Anterior cingulate cortex (tissue), 58 donors: Measurements from ENCODE around the gene PLPPR3.
"Not testable (repeated sequence)": the region's sequence is repeated elsewhere in the genome, so short reads cannot be mapped to it uniquely, and the experiment has no call there.

Experiments used
- DNase-seq, 58 donors: peaks; one replicate each; lab custom pipeline; 2025; lab: John Stamatoyannopoulos, UW

Gene PLPPR3

DNA sequence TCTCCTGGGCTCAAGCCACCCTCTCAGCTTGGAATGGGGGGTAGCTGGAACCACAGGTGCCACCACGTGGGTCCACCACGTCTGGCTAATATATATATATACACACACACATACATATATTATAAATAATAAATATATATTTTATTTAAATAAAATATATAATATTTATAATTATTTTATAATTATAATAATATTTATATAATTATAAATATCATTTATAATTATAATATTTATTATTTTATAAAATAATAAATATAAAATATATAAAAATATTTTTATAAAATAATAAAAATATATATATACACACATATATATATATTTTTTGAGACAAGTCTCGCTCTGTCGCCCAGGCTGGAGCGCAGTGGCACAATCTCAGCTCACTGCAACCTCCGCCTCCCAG, 32.8 kb upstream of the PLPPR3 start:
- DNase-seq = no peak

DNA sequence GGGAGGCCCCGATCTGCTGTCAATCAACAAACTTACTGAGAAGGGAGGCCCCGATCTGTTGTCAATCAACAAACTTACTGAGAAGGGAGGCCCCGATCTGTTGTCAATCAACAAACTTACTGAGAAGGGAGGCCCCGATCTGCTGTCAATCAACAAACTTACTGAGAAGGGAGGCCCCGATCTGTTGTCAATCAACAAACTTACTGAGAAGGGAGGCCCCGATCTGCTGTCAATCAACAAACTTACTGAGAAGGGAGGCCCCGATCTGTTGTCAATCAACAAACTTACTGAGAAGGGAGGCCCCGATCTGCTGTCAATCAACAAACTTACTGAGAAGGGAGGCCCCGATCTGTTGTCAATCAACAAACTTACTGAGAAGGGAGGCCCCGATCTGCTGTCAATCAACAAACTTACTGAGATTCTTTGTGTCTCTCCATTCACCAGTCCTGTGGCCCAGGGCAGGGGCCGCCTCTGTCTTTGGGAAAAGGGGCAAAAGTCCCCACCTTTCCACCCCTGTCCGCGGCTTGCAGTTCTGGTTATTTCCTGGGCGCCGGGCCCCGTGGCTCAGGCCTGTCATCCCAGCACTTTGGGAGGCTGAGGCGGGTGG, 32.0 kb upstream of the PLPPR3 start:
- DNase-seq = not testable (repeated sequence)

DNA sequence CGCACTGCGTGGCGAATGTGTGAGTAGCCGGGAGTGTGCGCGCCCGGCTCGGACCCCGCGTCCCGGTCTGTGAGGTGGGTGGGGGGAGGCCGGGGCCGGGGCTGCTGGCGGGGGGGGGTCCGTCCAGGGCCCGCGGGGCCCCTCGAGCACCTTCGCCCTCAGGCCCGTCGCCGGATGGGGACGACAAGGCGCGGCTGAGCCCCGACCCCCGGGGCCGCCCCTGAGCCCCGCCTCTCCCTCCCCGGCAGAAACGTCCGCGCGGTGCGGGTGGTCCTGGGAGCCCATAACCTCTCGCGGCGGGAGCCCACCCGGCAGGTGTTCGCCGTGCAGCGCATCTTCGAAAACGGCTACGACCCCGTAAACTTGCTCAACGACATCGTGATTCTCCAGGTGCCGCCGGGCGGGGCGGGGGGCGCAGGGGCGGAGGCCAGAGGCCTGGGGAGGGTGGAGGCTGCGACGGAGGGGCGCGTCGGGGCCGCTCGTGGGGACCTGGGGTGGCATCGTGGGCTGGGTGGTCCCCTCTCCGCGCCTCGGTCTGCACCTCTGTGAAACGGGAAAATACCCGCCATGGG, 31.3 kb upstream of the PLPPR3 start:
- no peak for DNase-seq

DNA sequence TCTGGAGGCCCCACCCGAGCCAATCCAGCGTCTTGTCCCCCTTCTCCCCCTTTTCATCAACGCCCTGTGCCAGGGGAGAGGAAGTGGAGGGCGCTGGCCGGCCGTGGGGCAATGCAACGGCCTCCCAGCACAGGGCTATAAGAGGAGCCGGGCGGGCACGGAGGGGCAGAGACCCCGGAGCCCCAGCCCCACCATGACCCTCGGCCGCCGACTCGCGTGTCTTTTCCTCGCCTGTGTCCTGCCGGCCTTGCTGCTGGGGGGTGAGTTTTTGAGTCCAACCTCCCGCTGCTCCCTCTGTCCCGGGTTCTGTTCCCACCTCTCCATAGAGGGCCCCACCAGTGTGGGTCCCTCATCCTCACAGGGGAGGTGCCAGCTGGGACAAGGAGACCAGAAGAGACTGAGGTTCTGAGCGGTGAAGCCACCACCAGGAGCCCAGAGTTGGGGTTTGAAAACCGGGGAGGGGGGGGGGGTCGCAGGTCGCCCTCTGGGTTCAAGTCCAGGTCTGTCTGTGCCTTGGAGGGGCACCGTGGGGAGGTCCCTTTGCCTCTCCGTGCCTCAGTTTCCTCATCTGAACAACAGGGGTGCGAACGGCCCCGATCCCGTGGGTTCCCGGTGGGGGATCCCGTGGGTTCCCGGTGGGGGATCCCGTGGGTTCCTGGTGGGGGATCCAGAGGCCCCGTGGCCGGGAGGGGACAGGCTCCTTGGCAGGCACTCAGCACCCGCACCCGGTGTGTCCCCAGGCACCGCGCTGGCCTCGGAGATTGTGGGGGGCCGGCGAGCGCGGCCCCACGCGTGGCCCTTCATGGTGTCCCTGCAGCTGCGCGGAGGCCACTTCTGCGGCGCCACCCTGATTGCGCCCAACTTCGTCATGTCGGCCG, 30.6 kb upstream of the PLPPR3 start, which contains the start of gene ELANE:
ELANE (plus strand) TSS at position 168 of the 878 bp plus-strand sequence; CDS start at position 194, 26 bp downstream.
- no peak for DNase-seq

DNA sequence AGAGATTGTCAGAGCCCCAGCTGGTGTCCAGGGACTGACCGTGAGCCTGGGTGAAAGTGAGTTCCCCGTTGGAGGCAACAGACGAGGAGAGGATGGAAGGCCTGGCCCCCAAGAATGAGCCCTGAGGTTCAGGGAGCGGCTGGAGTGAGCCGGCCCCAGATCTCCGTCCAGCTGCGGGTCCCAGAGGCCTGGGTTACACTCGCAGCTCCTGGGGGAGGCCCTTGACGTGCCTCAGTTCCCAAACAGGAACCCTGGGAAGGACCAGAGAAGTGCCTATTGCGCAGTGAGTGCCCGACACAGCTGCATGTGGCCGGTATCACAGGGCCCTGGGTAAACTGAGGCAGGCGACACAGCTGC, 29.2 kb upstream of the PLPPR3 start:
- no peak for DNase-seq

DNA sequence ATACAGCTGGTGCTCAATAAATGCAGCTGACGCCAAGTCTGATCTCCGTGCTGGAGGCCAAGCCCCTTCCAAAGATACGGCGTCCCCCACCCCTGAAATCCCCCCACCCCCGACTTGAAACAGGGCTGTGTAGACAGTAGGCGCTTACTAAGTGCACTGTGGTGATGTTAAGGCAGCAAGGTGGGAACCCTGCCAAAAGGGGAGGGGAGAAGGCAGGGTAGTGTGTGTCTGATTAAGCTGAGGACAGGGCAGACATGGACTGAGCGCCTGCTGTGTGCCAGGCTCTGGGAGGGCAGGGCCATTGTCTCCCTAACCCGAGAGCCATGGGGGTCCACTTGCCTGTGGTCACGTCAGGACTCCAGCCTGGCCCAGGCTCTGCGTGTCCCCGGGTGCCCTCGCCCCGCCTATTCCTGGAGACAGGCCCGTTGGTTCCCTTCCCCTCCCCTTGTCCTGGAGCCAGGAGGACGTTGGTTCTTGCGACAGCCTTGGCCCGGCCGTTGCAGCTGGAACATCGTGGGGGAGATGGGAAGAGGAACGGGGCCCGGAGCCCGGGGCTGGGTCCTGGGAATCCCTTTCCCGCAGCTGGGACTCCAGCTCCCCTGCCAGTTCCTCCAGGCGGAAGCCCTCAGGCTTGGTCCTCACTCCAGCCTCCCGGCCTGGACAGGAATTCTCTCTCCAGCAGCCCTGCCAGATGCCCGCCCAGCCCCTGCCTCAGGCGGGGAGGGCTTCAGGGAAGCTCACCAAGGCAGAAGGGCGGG, 28.6 kb upstream of the PLPPR3 start:
- DNase-seq = peak in 25 of 58 donors; percentile 8 to 78 (median 25)

DNA sequence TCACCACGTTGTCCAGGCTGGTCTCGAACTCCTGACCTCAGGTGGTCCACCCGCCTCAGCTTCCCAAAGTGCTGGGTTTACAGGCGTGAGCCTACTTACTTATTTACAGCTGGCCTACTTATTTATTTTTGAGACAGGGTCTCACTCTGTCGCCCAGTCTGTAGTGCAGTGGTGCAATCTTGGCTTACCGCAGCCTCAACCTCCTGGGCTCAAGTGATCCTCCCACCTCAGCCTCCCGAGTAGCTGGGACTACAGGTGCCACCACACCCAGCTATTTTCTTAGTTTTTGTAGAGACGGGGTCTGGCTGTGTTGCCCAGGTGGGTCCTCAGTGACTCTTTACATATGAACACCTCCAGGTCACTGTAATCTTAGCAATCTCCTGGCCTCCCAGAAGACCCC, 27.4 kb upstream of the PLPPR3 start:
- DNase-seq = not testable (repeated sequence)

DNA sequence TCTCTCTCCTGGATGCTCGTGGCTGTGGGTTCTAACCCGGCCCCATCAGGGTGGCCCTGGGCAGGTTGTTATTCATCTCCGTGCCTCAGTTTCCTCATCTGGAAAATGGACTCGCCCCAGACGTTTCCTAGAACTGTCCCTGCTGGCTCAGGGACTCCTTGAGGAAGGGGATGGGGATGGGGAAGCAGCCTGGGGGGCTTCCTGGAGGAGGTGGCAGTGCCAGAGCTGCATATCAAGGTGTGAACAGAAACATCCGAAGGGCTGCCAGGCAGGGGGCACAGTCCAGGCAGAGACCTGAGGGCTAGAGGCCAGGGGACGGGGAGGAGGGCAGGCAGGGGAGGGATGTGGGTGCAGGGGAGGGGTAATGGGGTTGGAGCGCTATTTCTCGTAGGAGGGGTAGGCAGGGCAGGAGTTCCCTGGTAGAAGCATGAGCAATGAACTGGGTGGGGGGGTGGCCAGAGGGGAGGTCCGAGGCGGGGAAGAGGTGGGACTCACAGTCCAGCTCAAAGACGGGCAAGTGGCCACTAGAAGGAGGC, 26.7 kb upstream of the PLPPR3 start:
- DNase-seq = no peak

DNA sequence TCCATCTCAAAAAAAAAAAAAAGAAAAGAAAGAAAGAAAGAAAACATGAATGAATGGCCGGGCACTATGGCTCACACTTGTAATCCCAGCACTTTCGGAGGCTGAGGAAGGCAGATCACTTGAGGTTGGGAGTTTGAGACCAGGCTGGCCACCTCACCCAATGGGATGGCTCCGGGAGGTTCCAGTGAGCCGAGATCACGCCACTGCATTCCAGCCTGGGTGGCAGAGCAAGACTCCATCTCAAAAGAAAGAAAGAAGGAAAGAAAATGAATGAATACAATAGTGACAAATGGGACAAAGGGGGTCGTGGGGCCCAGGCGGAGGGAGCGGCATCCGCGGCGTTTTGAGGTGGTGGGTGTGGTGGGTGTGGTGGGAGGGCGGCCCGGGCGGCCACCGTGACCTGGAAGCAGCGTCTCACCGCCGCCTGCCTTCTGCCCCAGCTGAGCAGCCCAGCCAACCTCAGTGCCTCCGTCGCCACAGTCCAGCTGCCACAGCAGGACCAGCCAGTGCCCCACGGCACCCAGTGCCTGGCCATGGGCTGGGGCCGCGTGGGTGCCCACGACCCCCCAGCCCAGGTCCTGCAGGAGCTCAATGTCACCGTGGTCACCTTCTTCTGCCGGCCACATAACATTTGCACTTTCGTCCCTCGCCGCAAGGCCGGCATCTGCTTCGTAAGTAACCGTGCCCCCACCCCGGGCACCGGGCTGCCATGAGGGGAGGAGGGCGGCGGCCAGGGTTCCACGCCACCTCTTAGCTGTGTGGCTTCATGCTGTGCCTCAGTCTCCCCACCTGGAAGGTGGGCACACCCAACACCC, 24.2 kb upstream of the PLPPR3 start:
- DNase-seq = no peak

DNA sequence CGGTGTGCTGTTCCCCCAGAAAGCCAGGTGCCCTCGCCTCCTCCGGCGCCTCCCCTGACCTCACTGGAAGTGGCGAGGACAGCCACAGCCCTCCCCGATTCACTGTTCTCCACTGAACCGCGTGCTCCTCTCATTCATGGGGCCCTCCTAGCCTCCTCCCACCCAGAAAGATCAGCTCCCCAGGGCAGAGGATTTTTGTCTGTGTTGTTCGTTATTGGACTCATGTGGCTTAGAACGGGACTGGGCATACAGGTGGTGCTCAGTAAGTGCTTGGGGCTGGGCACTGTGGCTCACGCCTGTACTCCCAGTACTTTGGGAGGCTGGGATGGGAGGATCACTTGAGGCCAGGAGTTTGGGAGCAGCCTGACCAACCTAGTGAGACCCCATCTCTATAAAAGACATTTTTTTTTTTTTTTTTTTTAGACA, 22.8 kb upstream of the PLPPR3 start:
- no peak for DNase-seq

DNA sequence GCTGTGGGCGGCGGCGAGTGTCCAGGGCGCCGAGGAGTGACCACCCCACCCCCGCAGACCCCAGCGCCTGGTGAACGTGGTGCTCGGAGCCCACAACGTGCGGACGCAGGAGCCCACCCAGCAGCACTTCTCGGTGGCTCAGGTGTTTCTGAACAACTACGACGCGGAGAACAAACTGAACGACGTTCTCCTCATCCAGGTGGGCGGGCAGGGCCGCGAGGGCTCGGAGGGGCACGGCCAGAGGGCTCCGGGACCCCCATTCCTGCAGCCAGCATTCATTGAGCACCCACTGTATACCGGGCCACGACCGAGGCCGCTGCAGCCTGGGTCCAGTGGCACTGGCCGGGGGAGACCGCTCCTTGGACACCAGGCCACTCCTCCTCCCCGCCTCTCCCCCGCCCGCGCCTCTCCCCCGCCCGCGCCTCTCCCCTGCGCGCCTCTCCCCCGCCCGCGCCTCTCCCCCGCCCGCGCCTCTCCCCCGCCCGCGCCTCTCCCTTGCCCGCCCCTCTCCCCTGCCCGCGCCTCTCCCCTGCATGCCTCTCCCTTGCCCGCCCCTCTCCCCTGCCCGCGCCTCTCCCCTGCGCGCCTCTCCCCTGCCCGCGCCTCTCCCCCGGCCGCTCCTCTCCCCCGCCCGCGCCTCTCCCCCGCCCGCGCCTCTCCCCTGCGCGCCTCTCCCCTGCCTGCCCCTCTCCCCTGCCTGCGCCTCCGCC, 22.2 kb upstream of the PLPPR3 start:
- DNase-seq = no peak

DNA sequence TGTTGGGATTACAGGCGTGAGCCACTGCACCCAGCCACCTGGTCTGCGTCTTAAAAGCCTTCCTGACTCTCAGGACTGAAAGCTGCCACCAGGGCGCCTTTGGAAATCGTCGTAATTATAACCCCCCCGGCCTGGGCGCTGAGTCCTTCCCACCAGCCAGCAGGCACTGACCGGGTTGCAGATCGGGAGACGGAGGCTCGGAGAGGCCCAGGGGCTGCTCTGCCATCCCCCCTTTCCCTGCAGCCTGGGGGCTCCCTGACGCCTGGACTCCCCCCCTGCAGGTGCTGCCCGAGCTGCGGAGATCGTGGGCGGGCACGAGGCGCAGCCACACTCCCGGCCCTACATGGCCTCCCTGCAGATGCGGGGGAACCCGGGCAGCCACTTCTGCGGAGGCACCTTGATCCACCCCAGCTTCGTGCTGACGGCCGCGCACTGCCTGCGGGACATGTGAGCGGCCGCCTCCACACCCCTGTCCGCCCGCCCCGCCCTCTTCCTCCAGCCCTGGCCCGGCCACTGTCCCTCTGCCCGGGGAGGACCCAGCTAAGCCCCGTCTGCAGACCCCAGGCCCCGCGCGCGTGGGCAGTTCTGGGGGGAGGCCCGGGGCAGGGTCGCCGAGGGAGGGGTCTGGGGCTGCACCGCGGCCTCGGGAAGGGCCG, 21.6 kb upstream of the PLPPR3 start:
- no peak for DNase-seq

DNA sequence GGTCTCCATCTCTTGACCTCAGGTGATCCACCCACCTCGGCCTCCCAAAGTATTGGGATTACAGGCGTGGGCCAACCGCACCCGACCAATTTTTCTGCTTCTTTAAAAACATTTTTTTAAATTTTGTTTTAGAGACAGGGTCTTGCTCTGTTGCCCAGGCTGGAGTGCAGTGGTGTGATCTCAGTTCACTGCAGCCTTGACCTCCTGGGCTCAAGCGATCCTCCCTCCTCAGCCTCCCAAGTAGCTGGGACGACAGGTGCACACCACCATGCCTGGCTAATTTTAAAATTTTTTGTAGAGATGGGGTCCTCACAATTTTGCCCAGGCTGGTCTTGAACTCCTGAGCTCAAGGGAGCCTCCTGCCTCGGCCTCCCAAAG, 21.0 kb upstream of the PLPPR3 start:
- not testable (repeated sequence) for DNase-seq

DNA sequence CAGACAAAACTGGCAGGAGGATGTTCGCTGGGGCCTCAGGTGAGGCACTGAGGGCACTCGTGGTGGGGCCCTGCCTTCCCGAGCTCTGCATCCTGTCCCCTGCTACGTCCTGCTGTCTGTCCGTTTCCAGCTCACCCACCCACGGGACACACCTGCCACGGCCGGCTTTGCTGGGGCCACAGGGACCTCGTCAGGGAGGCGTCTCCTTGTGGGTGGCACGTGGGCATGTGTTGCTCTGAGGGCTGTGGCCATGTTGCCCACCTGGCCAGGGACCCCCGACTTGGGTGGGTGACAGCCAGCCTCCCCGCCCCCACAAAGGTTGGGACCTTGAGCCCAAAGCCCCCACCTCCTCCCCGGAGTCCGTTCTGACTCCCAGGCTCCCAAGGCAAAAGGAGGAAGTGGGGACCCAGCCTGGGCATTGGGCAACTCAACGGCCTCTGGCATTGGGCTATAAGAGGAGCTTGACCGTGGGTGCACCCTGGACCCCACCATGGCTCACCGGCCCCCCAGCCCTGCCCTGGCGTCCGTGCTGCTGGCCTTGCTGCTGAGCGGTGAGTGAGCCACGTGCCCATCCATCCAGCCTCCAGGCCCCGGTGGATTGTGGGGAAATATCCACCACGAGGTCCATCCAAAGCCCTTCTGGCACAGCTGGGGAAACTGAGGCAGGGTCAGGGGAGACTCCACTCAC, 18.9 kb upstream of the PLPPR3 start, which contains the start of gene PRTN3:
PRTN3 (plus strand) TSS at position 481 of the 688 bp plus-strand sequence; CDS start at position 491, 10 bp downstream.
- no peak for DNase-seq

DNA sequence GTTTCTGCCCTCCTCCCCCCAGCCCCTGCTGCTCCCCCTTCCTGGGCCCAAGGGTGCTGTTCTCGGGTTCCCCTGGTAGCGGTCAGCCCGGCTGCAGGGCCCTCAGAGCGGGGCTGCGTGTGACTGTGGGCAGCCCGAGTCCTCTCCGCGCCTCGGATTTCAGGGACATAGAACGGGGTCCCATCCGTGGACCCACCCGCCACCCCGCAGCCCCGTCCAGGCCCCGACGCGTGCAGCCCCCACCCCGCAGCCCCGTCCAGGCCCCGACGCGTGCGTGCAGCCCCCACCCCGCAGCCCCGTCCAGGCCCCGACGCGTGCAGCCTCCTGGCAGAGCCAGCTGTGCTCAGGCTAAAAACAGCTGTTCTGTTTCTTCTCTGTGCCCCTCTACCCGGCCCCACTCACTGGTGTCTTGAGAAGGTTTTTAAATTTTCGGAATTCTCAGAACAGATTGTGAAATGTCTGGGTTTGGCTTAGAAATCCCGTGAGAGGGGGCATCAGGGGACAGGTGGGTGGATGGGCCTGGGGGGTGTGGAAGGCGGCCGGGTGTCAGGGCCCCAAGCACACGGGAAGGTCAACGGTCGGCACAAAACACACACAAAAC, 13.6 kb upstream of the PLPPR3 start:
- DNase-seq = no peak

DNA sequence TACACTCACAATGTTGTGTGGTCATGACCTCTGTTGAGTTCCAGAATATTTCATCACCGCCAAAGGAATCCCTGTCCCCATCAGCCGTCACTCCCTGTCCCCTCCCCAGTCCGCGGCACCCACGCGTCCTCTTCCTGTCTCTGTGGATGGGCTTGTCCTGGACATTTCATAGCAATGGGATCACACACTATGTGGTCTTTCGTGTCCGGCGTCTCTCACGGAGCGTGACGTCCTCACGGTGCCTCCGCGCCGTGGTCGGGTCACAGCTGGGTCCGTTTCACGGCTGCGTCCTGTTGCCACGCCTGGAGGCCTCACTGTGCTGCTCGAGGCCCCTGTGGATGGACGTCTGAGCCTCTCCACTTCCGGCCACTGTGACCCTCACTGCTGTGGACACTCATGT, 12.5 kb upstream of the PLPPR3 start:
- no peak for DNase-seq
